ENCODE data around the gene EMILIN1. TPM values are rescaled to one million over a fixed set of nuclear protein-coding genes. Genes with fewer than 3 reads are reported as not detected.

EMILIN1 gene
- total RNA-seq: 22.8 and 34.8 TPM in 2 replicates

DNA sequence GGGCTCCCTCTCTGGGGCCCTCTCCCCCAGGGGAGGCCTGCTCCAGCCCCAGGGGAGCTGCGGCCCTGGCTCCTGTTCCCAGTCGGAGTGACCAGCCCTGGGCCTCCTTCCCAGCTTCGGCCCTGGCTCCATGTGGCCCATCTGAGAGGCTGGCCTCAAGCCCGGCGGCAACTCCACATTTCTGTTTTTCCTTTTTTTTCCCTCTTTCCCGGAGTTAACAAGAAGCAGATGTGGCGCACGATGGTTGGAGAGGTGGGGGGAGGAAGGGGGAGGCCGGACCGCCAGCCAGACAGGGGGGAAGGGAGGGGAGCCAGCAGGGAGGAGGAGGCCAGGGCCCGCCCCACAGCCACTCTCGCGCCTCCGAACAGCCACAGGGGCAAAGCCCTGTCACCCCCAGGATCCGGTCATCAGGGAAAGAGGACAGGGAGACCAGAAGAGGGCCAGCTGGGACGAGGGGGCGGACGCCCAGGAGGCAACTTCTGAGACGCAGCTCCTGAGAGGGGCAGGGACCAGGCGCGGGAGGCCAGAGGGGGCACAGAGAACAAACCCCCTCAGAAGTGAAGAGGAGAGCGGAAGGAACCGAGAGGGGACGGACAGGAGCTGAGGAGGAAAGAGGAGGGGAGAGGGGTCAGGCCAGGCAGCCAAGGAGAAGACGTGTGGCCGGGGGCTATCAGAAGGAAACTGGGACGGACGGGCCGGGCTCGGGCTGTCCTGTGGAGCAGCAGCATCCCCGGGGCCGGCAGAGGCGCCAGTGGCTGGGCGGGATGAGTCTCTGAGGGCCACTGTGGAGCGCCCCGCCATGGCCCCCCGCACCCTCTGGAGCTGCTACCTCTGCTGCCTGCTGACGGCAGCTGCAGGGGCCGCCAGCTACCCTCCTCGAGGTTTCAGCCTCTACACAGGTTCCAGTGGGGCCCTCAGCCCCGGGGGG, at the start of gene EMILIN1:
Gene EMILIN1, plus strand, starts transcription at position 349 of the 928 bp plus-strand sequence. Its CDS starts 451 bp downstream, at position 800.

DNA sequence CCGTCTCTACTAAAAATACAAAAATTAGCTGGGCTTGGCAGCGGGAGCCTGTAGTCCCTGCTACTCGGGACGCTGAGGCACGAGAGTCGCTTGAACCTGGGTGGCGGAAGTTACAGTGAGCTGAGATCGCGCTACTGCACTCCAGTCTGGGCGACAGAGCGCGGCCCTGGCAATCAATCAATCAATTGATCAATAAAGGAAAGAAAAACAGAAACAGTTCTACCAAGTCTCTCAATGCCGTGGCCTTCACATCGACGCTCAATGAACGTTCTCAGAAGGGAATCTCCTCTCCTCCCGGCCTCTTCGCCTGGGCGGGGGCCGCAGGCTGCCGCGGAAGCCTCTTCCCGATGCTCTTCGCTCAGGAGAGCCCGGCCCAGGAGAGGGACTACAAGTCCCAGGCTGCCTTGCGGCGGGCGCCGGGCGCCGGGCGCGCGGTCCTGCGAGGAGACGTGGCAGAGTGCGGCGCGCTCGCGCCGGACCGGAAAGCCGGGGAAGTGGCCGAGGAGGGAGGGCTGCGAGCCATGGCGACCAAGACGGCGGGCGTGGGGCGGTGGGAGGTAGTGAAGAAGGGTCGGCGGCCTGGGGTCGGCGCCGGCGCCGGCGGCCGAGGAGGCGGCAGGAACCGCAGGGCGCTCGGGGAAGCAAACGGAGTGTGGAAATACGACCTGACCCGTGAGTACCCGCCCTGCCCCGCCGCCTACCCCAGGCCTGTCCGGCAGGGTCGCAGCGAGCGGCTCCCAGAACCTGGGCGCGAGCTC, 45.7 kb upstream of the EMILIN1 start, which contains the start of gene TMEM214:
Gene TMEM214, plus strand, starts transcription at position 471 of the 758 bp plus-strand sequence. Its CDS starts 51 bp downstream, at position 522.

DNA sequence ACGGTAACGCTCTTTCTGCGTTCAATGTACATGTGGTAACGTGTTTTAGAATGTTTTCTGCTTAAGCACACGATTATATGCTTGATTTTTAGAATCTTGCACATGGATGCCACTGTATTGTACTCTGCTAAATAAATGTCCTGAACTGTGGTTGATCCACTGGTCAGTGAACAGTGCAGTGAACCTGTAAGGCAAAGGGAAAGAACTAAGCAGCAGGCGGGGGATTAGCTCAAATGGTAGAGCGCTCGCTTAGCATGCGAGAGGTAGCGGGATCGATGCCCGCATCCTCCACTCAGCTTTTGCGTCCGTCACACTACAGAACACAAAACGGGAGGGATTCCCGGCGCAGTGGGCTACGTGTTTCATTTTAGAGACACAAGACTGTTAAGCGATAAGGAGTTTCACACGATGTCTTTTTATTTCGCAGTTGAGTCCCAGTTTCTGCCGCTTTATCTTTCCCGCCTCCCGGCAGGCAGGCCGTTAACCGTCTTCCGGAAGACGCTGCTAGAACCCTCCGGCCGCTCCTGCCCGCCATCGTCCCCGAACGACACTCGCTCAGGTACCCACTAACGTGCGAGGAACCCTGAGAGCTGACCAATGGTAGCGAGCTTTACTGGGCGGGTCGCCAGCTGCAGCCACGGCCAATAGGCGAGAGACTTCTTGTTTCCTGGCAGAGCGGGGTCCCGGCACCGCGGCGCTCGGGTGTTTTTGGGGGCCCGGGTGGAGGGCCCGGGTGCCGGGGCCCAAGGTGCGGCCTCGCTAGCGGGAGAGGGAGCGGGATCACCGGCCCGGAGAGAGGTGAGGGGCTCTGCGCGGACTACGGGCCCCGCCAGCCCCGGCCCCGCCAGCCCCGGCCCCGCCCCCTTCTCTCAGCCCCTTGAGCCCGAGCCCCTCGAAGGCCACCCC, 27.2 kb upstream of the EMILIN1 start, which contains the start of gene AGBL5:
Gene AGBL5, plus strand, starts transcription at position 673 of the 906 bp plus-strand sequence. CDS start 1,291 bp downstream, outside the sequence.

DNA sequence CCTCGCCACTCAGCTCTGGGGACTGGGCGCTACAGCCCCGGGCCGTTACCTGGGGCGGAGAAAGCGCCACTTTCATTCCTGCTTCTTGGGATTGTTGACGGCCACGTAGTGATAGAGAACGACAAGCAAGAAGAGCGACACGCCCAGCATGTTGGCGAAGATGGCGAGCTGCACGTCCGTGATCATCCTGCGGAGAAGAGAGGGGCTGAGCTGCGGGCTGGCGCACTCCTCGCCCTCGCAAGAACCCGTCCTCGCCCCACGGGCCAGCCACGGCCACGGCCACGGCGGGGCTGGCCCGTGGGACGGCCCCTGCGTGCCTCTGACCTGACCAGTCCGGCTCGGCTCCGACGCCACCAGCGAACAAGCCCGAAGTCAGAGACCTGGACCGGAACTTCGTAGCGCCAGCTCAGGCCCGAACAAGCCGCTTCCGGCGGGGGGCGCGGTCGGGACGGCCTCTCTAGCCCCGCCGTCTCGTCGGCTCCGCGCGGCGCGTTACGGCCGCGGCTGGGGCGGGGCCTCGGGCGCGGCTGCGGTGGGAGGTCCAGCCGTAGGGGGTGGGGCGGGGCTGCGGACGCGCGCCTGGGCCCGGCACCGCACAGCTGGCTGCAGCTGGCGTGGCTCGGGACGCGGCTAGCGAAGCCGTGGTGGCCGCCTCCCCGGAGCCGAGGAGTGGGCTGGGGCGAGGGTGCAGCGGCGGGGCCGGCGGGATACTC, 7.0 kb upstream of the EMILIN1 start, which contains the start of gene OST4:
Gene OST4, minus strand, starts transcription at position 378 of the 713 bp plus-strand sequence.

DNA sequence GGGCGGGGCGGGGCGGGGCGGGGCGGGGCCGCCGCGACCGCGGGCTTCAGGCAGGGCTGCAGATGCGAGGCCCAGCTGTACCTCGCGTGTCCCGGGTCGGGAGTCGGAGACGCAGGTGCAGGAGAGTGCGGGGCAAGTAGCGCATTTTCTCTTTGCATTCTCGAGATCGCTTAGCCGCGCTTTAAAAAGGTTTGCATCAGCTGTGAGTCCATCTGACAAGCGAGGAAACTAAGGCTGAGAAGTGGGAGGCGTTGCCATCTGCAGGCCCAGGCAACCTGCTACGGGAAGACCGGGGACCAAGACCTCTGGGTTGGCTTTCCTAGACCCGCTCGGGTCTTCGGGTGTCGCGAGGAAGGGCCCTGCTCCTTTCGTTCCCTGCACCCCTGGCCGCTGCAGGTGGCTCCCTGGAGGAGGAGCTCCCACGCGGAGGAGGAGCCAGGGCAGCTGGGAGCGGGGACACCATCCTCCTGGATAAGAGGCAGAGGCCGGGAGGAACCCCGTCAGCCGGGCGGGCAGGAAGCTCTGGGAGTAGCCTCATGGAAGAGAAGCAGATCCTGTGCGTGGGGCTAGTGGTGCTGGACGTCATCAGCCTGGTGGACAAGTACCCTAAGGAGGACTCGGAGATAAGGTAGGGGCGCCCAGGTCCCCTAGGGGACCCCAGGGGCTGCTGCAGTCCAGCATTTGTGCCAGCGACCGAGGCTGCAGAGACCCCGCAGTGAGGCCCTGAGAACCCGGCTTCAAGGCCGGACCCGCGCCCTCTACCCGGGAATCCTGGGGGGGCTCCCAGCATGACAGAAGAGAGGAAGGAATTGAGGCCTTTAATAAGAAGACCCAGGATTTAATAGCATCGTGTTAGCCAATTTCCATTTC, 8.5 kb downstream of the EMILIN1 start, which contains the start of gene KHK:
Gene KHK, plus strand, starts transcription at position 49 of the 870 bp plus-strand sequence. Its CDS starts 488 bp downstream, at position 537.

DNA sequence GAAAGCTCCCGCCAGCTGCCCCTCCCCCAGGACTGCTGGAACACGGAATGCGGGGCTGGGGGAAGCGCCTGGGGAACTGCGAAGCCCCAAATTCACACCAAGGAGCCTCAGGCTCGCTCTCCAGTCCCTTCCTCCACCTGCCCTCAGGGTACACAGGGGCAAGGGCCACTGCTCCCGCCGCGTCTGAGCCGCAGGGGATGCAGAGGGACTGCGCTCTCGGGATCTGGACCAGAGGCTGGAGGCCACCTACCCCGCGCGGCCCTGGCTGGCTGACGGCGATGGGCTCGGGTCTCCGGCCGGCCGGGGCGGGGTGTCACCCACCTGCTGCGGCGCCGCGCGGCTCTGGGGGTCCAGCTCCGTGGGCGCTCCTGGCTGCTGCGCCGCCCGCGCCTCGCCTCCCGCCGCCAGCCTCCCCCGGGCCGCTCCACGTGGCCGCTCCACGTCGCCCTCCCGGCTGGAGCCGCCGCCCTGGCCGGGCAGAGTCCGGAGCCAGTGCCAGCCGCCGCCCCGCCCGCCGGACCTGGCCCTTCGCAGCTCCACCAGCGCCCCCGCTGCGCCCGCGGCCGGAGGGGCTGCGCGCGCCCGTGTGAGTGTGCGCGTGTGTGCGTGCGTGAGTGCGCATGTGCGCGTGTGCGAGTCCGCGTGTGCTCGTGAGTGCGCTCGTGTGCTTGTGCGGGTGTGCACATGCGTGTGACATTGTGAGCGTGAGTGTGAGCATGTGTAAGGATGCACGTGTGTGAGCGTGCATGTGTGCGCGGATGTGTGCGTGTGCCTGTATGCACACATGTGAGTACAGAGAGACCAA, 40.3 kb downstream of the EMILIN1 start, which contains the start of gene CGREF1:
Gene CGREF1, minus strand, starts transcription at position 604 of the 805 bp plus-strand sequence. CDS start 14,762 bp downstream, outside the sequence.

DNA sequence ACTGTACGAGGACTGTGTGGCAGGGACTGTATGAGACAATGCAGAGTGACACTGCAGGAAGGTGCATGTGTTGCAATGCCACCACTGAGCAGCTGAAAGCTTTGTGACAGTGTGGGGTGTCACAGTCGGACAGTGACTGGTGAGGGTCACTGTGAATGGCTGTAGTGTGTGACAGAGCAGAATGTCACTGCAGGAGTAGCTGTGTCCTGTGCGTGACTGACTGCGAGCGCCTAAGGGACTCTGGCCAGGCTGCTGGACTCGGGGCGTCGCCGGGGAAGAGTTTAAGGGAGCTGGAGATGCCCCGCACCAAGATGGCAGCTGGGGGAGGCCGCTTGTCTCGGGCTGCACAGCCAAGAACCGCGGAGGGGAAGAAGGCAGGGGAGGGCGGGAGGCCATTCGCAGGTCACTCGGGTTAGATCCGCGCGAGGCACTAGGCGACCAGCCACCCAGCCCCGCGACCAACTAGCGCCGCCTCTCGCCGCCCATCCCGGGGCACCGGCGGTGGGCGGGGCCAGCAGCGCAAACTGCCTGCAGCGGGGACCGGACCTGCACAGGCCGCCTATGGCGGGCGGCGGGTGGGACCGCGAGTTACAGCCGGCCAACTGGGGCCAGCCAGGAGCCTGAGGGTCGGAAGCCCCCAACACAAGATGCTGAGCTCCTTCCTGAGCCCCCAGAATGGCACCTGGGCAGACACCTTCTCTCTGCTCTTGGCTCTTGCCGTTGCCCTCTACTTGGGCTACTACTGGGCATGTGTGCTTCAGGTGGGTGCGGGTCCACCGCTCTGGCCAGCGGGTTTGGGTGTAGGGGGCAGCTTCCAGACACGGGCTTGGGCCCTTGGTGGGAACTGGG, 45.1 kb downstream of the EMILIN1 start, which contains the start of gene ABHD1:
Gene ABHD1, plus strand, starts transcription at position 514 of the 849 bp plus-strand sequence. Its CDS starts 134 bp downstream, at position 648.

DNA sequence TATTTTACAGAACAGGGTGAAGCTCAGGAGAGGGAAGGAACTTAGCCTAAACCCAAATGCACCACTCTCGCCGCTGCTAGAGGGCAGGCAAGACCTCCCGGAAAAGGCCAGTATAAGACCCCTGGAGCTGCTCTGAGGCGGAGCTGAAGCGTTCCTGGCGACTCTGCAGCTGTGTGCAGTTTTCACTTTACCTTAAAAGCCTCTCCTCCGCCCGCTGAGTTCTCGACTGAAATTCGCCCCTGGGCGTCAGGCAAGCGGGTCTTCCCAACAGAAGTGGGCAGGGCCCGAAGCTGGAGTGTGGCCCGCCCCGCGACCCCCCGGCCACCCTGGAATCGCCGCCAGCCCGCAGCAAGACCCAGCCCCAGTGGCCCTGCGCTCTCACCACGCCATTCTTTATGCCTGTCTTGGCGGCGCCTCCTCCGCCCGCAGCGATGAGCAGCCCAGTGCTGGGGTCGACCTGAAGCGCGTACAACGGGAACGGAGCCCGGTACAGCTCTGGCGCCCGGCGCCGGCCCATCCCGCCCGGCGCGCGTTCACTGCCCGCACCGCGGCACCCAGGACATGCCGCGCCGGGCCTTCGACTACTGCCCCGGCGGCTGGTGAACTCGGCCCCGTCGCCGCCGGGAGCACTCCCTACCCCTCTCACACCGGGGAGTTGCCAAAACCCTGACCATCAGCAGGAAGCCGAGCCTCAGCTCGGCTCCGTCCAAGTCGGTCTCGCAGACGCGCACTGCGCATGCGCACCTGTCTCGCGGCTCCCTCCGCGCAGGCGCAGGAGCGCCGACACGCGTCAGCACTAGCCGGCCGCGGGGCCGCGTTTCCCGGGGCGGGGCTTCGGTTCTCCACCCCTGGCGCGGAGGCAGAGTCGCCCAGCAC, 55.7 kb downstream of the EMILIN1 start, which contains the start of gene PREB:
Gene PREB, minus strand, starts transcription at position 732 of the 876 bp plus-strand sequence. Its CDS starts 215 bp downstream, at position 517.

Other genes starting within 250 kb of the EMILIN1 start
- not detected in 2 replicates for gene DPYSL5, start 230.5 kb upstream of the EMILIN1 start, total RNA-seq
- 1.4 and 1.5 TPM in 2 replicates for gene MAPRE3, start 108.0 kb upstream of the EMILIN1 start, total RNA-seq
- gene TMEM214, start 45.6 kb upstream of the EMILIN1 start, total RNA-seq: 17.0 and 23.1 TPM in 2 replicates
- gene AGBL5, start 26.9 kb upstream of the EMILIN1 start, total RNA-seq: 17.3 and 20.0 TPM in 2 replicates
- gene OST4, start 7.0 kb upstream of the EMILIN1 start, total RNA-seq: 403 and 523 TPM in 2 replicates
- 2.4 and 4.3 TPM in 2 replicates for gene KHK, start 8.2 kb downstream of the EMILIN1 start, total RNA-seq
- gene CGREF1, start 40.5 kb downstream of the EMILIN1 start, total RNA-seq: 1.7 and 2.3 TPM in 2 replicates
- gene ABHD1, start 45.2 kb downstream of the EMILIN1 start, total RNA-seq: not detected in 2 replicates
- 25.3 and 28.4 TPM in 2 replicates for gene PREB, start 56.0 kb downstream of the EMILIN1 start, total RNA-seq
- gene PRR30, start 60.8 kb downstream of the EMILIN1 start, total RNA-seq: not detected in 2 replicates
- not detected in 2 replicates for gene TCF23, start 70.4 kb downstream of the EMILIN1 start, total RNA-seq
- 107 and 121 TPM in 2 replicates for gene ATRAID, start 133.4 kb downstream of the EMILIN1 start, total RNA-seq
- gene SLC5A6, start 133.7 kb downstream of the EMILIN1 start, total RNA-seq: 18.1 and 19.4 TPM in 2 replicates
- gene CAD, start 138.8 kb downstream of the EMILIN1 start, total RNA-seq: 21.6 and 22.9 TPM in 2 replicates
- gene SLC30A3, start 184.4 kb downstream of the EMILIN1 start, total RNA-seq: 6.3 and 21.2 TPM in 2 replicates
- 0.60 and 2.4 TPM in 2 replicates for gene DNAJC5G, start 196.8 kb downstream of the EMILIN1 start, total RNA-seq
- gene TRIM54, start 203.8 kb downstream of the EMILIN1 start, total RNA-seq: 0.52 and 1.3 TPM in 2 replicates
- 0.22 and 0.34 TPM in 2 replicates for gene UCN, start 229.8 kb downstream of the EMILIN1 start, total RNA-seq
- gene MPV17, start 244.5 kb downstream of the EMILIN1 start, total RNA-seq: 38.0 and 43.1 TPM in 2 replicates